Testis (tissue), 3 donors: Measurements from ENCODE around the gene SLC25A26. TPM values are rescaled to one million over a fixed set of nuclear protein-coding genes. Genes with fewer than 3 reads are reported as not detected.

ENCODE experiments used
- DNase-seq: peaks from one replicate; pipeline ENCODE4 v3.0.0-alpha.2; 2019
- H3K27ac ChIP-seq, 2 donors: fragments of 200-600 bp; sonication (generic); one replicate each; pipeline ENCODE4 v1.5.1; 2019
- H3K27me3 ChIP-seq: fragments of 200-600 bp; sonication (generic); one replicate; pipeline ENCODE4 v1.5.1; 2019
- H3K36me3 ChIP-seq: fragments of 200-600 bp; sonication (generic); one replicate; pipeline ENCODE4 v1.5.1; 2017; ENCODE audit warnings: low read depth; ENCODE audit errors: missing control alignments
- H3K4me1 ChIP-seq: fragments of 200-600 bp; sonication (generic); one replicate; pipeline ENCODE4 v1.5.1; 2019
- H3K4me3 ChIP-seq, 2 donors: fragments of 200-600 bp; sonication (generic); one replicate each; pipeline ENCODE4 v1.5.1; 2017 to 2019
- H3K9me3 ChIP-seq: fragments of 200-600 bp; sonication (generic); one replicate; pipeline ENCODE4 v1.5.1; 2017
- CTCF ChIP-seq, 3 experiments: fragments of 450-650 bp in 2 of 3; fragments of 200-600 bp in 1 of 3; sonication (generic) in 1 of 3; IDR thresholded peaks; one replicate each; pipeline ENCODE4 v1.5.1; 2016 to 2019; ENCODE audit warnings: antibody characterized with exemption in 3 of 3, mild to moderate bottlenecking in 2 of 3, moderate library complexity in 1 of 3
- POLR2A ChIP-seq: fragments of 450-650 bp; IDR thresholded peaks from one replicate; pipeline ENCODE4 v1.6.1; 2017; ENCODE audit warnings: antibody characterized with exemption, mild to moderate bottlenecking, moderate library complexity
- WGBS, 2 donors: methylation state at CpG; one replicate each; pipeline ENCODE4 v1.1.5; 2018; 5-methylcytosine and 5-hydroxymethylcytosine counted together
- intact Hi-C: fragments of 100-400 bp; cut with DNase I; formaldehyde crosslinking; loops from one replicate; pipeline ENCODE4 v1.15.1; 2023; ENCODE audit warnings: low total_unique reads
- polyA plus RNA-seq: library from polyadenylated mRNA; stranded (reverse); fragments of 350-450 nt; fragmentation: Illumina TruSeq; extraction: RNeasy Lipid Tissue Mini Kit (QIAGEN cat#74804); gene quantifications from one replicate; pipeline ENCODE4 v1.2.3, GENCODE V29; 2014; ENCODE audit warnings: low read depth, low replicate concordance; ENCODE audit not compliant: insufficient read depth
- total RNA-seq, 2 donors: library from RNA; depleted of rRNA; stranded (reverse); fragments of >200 nt; gene quantifications; one replicate each; pipeline ENCODE4 v1.2.3, GENCODE V29; 2016

The SLC25A26 gene
- total and polyA plus RNA-seq, 3 donors from 2014 or later: 29.7 to 30.5 (median 30.0) TPM

- 92 to 95% methylated on average over 9 of the region's 9 CpGs for WGBS, 2 donors
- intact Hi-C loops: no loop called here
- H3K36me3 ChIP-seq: no peaks in the 10 kb centered on the region
These were observed 158.8 kb downstream of the SLC25A26 start for GRCh38 chr3:66379565-66379964.

GRCh38 chr3:66380200-66380932, 159.6 kb downstream of the SLC25A26 start:
- DNase-seq: no peak
- TF ChIP-seq POLR2A (no peak), CTCF (IDR thresholded peaks at IDR 0.05) (no peak)
- Histone ChIP-seq H3K27me3 (no peaks in the 10 kb centered on the region), H3K4me1 (no peaks in the 10 kb centered on the region), H3K4me3 (no peak overlapping the region), H3K9me3 (no peaks in the 10 kb centered on the region), H3K36me3 (no peaks in the 10 kb centered on the region), H3K27ac (no peak overlapping the region)
- WGBS, 2 donors: 93 to 95% methylated on average over 12 to 26 of the region's 26 CpGs
- intact Hi-C loops: no loop called here

More at GRCh38 chr3:66379565-66379964, 158.8 kb downstream of the SLC25A26 start:
- no peaks in the 10 kb centered on the region for H3K27me3 ChIP-seq
- no peak overlapping the region for H3K27ac ChIP-seq
- H3K4me3 ChIP-seq: no peak overlapping the region
- TF ChIP-seq CTCF (IDR thresholded peaks at IDR 0.05): no peak
- no peak for TF ChIP-seq POLR2A
- H3K9me3 ChIP-seq: no peaks in the 10 kb centered on the region
- DNase-seq: no peak
- no peaks in the 10 kb centered on the region for H3K4me1 ChIP-seq

- Histone ChIP-seq H3K36me3 (no peaks in the 10 kb centered on the region), H3K27me3 (no peaks in the 10 kb centered on the region), H3K4me1 (no peaks in the 10 kb centered on the region), H3K4me3 (no peak overlapping the region), H3K27ac (no peak overlapping the region), H3K9me3 (no peaks in the 10 kb centered on the region)
- WGBS, 2 donors: 80 to 87% methylated on average over 6 to 7 of the region's 7 CpGs
- intact Hi-C loops: no loop called here
- no peak for DNase-seq
- TF ChIP-seq CTCF (IDR thresholded peaks at IDR 0.05) (no peak), POLR2A (no peak)
These were observed 160.8 kb downstream of the SLC25A26 start for GRCh38 chr3:66381626-66382025.

GRCh38 chr3:66382142-66382541, 161.3 kb downstream of the SLC25A26 start:
- WGBS, 2 donors: 93 to 96% methylated on average over 8 to 10 of the region's 10 CpGs
- Histone ChIP-seq H3K27me3 (no peaks in the 10 kb centered on the region), H3K4me3 (no peak overlapping the region), H3K4me1 (no peaks in the 10 kb centered on the region), H3K27ac (no peak overlapping the region), H3K9me3 (no peaks in the 10 kb centered on the region), H3K36me3 (no peaks in the 10 kb centered on the region)
- TF ChIP-seq POLR2A (no peak), CTCF (IDR thresholded peaks at IDR 0.05) (no peak)
- intact Hi-C loops: no loop called here
- DNase-seq: no peak

GRCh38 chr3:66383023-66383422, 162.2 kb downstream of the SLC25A26 start:
- Histone ChIP-seq H3K27me3 (no peaks in the 10 kb centered on the region), H3K9me3 (no peaks in the 10 kb centered on the region), H3K4me1 (no peaks in the 10 kb centered on the region), H3K27ac (no peak overlapping the region), H3K36me3 (no peaks in the 10 kb centered on the region), H3K4me3 (no peak overlapping the region)
- 82 to 95% methylated on average over 4 to 18 of the region's 18 CpGs for WGBS, 2 donors
- TF ChIP-seq CTCF (IDR thresholded peaks at IDR 0.05) (no peak), POLR2A (no peak)
- DNase-seq: no peak
- intact Hi-C loops: no loop called here
